Measurements from ENCODE around the gene NFATC2IP.
"Not testable (repeated sequence)": the region's sequence is repeated elsewhere in the genome, so short reads cannot be mapped to it uniquely, and the experiment has no call there.

NFATC2IP gene

GRCh38 chr16:28974437-28975157, 23.9 kb downstream of the NFATC2IP start, which contains the start of gene SPNS1:
Gene SPNS1 (plus strand): TSS chr16:28974778. CDS start chr16:28975152, 374 bp downstream.
- TF ChIP-seq CTCF (IDR thresholded peaks at IDR 0.05) = no peak

GRCh38 chr16:28975158-28975599, 24.4 kb downstream of the NFATC2IP start:
- peak overlapping the region; percentile 55 for H3K9ac ChIP-seq
- peaks cover 2% of the 10 kb centered on the region for H3K79me2 ChIP-seq
- H3K27ac ChIP-seq = peak overlapping the region; percentile 67
- peak overlapping the region; percentile 76 for H3K4me3 ChIP-seq (ENCODE audit: low read depth, low read length)
- no peaks in the 10 kb centered on the region for H3K27me3 ChIP-seq (ENCODE audit: control insufficient read depth, insufficient read depth, low read length)
- TF ChIP-seq CTCF (IDR thresholded peaks at IDR 0.05) = no peak
- H2AFZ ChIP-seq = peak overlapping the region; percentile 85
- peak overlapping the region; percentile 74 for H3K4me2 ChIP-seq (ENCODE audit: low read length)
- H3K9me3 ChIP-seq (ENCODE audit: control insufficient read depth, low read length) = no peaks in the 10 kb centered on the region
- H3K36me3 ChIP-seq (ENCODE audit: control insufficient read depth, insufficient read depth, low read length) = no peaks in the 10 kb centered on the region
- peaks cover 8% of the 10 kb centered on the region for H3K4me1 ChIP-seq

More at GRCh38 chr16:28974437-28975157, 23.9 kb downstream of the NFATC2IP start, which contains the start of gene SPNS1:
- Histone ChIP-seq H3K9ac (peak within 1 kb of the TSS; percentile 55), H3K4me3 (ENCODE audit: low read depth, low read length) (peak within 1 kb of the TSS; percentile 76), H3K27me3 (ENCODE audit: control insufficient read depth, insufficient read depth, low read length) (no peaks in the 10 kb centered on the region), H3K36me3 (ENCODE audit: control insufficient read depth, insufficient read depth, low read length) (no peaks in the 10 kb centered on the region), H3K79me2 (peaks cover 2% of the 10 kb centered on the region), H3K4me2 (ENCODE audit: low read length) (peak within 1 kb of the TSS; percentile 74), H2AFZ (peak within 1 kb of the TSS; percentile 85), H3K4me1 (peaks cover 8% of the 10 kb centered on the region), H3K9me3 (ENCODE audit: control insufficient read depth, low read length) (no peaks in the 10 kb centered on the region), H3K27ac (peak within 1 kb of the TSS; percentile 67)

DNA sequence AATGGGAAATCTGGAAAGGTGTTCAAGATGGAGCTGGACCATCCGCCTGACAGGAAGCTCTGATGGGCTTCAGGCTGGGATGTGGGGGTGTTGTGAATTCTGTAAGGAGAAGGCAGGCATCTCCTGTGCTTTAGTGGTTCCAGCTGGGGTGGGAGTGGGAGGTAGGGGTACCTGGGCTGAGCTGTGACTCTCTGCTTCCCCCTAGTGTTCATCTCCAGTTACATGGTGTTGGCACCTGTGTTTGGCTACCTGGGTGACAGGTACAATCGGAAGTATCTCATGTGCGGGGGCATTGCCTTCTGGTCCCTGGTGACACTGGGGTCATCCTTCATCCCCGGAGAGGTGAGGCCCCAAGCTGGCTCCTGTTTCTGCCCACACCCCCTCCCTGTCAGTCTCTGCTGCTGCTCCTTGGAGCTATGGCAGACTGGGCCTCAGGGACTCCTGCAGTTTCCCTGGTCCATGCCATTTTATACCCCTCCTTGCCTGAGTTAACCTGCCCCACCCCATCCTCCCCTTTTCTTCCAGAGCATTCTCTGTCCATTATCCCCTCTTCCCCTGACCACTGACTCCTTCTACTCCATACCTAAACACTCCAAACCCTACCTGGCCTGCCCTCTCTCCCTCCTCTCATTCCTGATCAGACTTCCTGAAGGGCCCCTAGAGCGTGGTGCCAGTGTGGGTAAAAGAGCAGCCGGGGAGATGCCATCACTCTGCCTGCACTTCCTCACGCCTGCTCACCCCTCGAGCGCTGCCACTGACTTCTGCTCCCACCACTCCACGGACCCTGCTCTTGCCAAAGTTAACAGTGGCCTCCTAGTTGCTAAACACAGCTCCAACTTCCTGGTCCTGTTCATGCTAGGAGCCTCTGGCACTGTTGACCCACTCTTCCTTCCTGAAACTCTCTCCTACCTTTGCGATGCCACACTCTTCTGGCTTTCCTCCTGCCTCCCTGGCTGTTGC, 27.2 kb downstream of the NFATC2IP start:
- TF ChIP-seq CTCF (IDR thresholded peaks at IDR 0.05) = peak; percentile 44
- Histone ChIP-seq H2AFZ (no peak overlapping the region), H3K4me1 (peaks cover 8% of the 10 kb centered on the region), H3K9me3 (ENCODE audit: control insufficient read depth, low read length) (no peaks in the 10 kb centered on the region), H3K4me3 (ENCODE audit: low read depth, low read length) (no peak overlapping the region), H3K79me2 (peaks cover 4% of the 10 kb centered on the region), H3K9ac (no peak overlapping the region), H3K27ac (no peak overlapping the region), H3K4me2 (ENCODE audit: low read length) (no peak overlapping the region), H3K36me3 (ENCODE audit: control insufficient read depth, insufficient read depth, low read length) (no peaks in the 10 kb centered on the region), H3K27me3 (ENCODE audit: control insufficient read depth, insufficient read depth, low read length) (no peaks in the 10 kb centered on the region)

- H3K4me2 ChIP-seq (ENCODE audit: low read length); H3K9me3 ChIP-seq (ENCODE audit: control insufficient read depth, low read length); H3K27ac ChIP-seq; H3K79me2 ChIP-seq; H3K9ac ChIP-seq; H2AFZ ChIP-seq; H3K27me3 ChIP-seq (ENCODE audit: control insufficient read depth, insufficient read depth, low read length); H3K36me3 ChIP-seq (ENCODE audit: control insufficient read depth, insufficient read depth, low read length); H3K4me1 ChIP-seq; H3K4me3 ChIP-seq (ENCODE audit: low read depth, low read length): not testable (repeated sequence)
Measured at GRCh38 chr16:28980330-28980729, 29.6 kb downstream of the NFATC2IP start.

DNA sequence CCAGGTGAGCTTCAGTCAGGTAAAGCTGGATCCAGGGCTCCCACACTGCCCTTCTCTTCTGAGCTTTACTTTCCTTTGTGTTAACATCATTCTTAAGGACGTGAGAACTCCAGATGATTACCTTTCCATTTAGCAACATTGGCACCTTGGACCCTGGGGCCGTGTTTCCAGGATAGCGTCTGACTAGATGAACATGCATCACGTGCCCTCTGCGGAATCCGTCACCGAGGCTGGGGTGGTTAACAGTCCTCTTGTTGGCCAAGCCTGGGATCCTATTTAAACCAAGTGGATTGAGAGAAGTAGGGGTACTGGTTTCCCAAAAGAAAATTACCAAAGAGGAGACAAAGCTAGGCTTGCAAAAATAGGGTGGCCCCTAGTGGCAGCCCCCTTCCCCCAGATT, 30.2 kb downstream of the NFATC2IP start:
- Histone ChIP-seq H3K4me2 (ENCODE audit: low read length) (no peak overlapping the region), H2AFZ (no peak overlapping the region), H3K79me2 (peaks cover 2% of the 10 kb centered on the region), H3K27ac (no peak overlapping the region), H3K36me3 (ENCODE audit: control insufficient read depth, insufficient read depth, low read length) (no peaks in the 10 kb centered on the region), H3K4me1 (peaks cover 2% of the 10 kb centered on the region), H3K9me3 (ENCODE audit: control insufficient read depth, low read length) (no peaks in the 10 kb centered on the region), H3K4me3 (ENCODE audit: low read depth, low read length) (no peak overlapping the region), H3K27me3 (ENCODE audit: control insufficient read depth, insufficient read depth, low read length) (no peaks in the 10 kb centered on the region), H3K9ac (no peak overlapping the region)
- no peak for TF ChIP-seq CTCF (IDR thresholded peaks at IDR 0.05)
